ENCODE data around the gene PPM1M. TPM values are rescaled to one million over a fixed set of nuclear protein-coding genes. Genes with fewer than 3 reads are reported as not detected.
A peak's percentile ranks its signal among the peaks of the same experiment; 100 is the strongest.

PPM1M gene
- total and polyA plus RNA-seq, 2 experiments from 2014 or later: 10.7 to 13.1 TPM

- no peaks in the 10 kb centered on the region for H3K36me3 ChIP-seq
- DNase-seq (ENCODE audit: low read depth in 1 of 2, low spot score in 1 of 2): no peak
- H3K4me1 ChIP-seq (ENCODE audit: low read depth): peaks cover 33% of the 10 kb centered on the region
- H3K27me3 ChIP-seq: no peaks in the 10 kb centered on the region
- no peak for TF ChIP-seq CTCF (IDR thresholded peaks at IDR 0.05; ENCODE audit: low read depth, low read length)
- no peaks in the 10 kb centered on the region for H3K9me3 ChIP-seq (ENCODE audit: low read depth)
- no peak overlapping the region for H3K4me3 ChIP-seq
- H3K27ac ChIP-seq: no peak overlapping the region
These were observed 51.9 kb downstream of the PPM1M start for GRCh38 chr3:52297242-52298148.

GRCh38 chr3:52298149-52299098 is 52.9 kb downstream of the PPM1M start:
- Histone ChIP-seq H3K27me3 (no peaks in the 10 kb centered on the region), H3K36me3 (no peaks in the 10 kb centered on the region), H3K4me3 (peak overlapping the region; percentile 10), H3K4me1 (ENCODE audit: low read depth) (peaks cover 33% of the 10 kb centered on the region), H3K9me3 (ENCODE audit: low read depth) (no peaks in the 10 kb centered on the region), H3K27ac (peak overlapping the region; percentile 79)
- peak in 1 of 2 donors; percentile 51 for DNase-seq (ENCODE audit: low read depth in 1 of 2, low spot score in 1 of 2)
- TF ChIP-seq CTCF (IDR thresholded peaks at IDR 0.05; ENCODE audit: low read depth, low read length): peak; percentile 6

GRCh38 chr3:52299247-52299878 is 53.8 kb downstream of the PPM1M start:
- TF ChIP-seq CTCF (IDR thresholded peaks at IDR 0.05; ENCODE audit: low read depth, low read length): no peak
- no peaks in the 10 kb centered on the region for H3K27me3 ChIP-seq
- peaks cover 33% of the 10 kb centered on the region for H3K4me1 ChIP-seq (ENCODE audit: low read depth)
- peak overlapping the region; percentile 79 for H3K27ac ChIP-seq
- no peaks in the 10 kb centered on the region for H3K36me3 ChIP-seq
- no peak for DNase-seq (ENCODE audit: low read depth in 1 of 2, low spot score in 1 of 2)
- H3K9me3 ChIP-seq (ENCODE audit: low read depth): no peaks in the 10 kb centered on the region
- H3K4me3 ChIP-seq: peak overlapping the region; percentile 10

Other genes starting within 250 kb of the PPM1M start
- gene RPL29, start 249.9 kb upstream of the PPM1M start, total RNA-seq: 1,533 and 1,673 TPM in 2 replicates
- 844 and 941 TPM in 2 replicates for gene RPL29, start 249.9 kb upstream of the PPM1M start, polyA plus RNA-seq
- gene DUSP7, start 189.2 kb upstream of the PPM1M start, total RNA-seq: 32.2 and 39.5 TPM in 2 replicates
- gene DUSP7, start 189.2 kb upstream of the PPM1M start, polyA plus RNA-seq: 7.1 and 13.1 TPM in 2 replicates
- 6.0 and 12.4 TPM in 2 replicates for gene POC1A, start 91.3 kb upstream of the PPM1M start, total RNA-seq
- gene POC1A, start 91.3 kb upstream of the PPM1M start, polyA plus RNA-seq: 10.6 and 24.0 TPM in 2 replicates
- 68.7 and 80.2 TPM in 2 replicates for gene ALAS1, start 47.6 kb upstream of the PPM1M start, total RNA-seq
- 76.5 and 88.7 TPM in 2 replicates for gene ALAS1, start 47.6 kb upstream of the PPM1M start, polyA plus RNA-seq
- 0.15 TPM in 1 of 2 replicates, not detected in the other for gene TLR9, start 20.1 kb upstream of the PPM1M start, total RNA-seq
- 0.51 TPM in 1 of 2 replicates, not detected in the other for gene TLR9, start 20.1 kb upstream of the PPM1M start, polyA plus RNA-seq
- gene TWF2, start 6.6 kb upstream of the PPM1M start, total RNA-seq: 53.0 and 70.5 TPM in 2 replicates
- 42.3 and 43.6 TPM in 2 replicates for gene TWF2, start 6.6 kb upstream of the PPM1M start, polyA plus RNA-seq
- 30.7 and 36.6 TPM in 2 replicates for gene WDR82, start 32.9 kb downstream of the PPM1M start, total RNA-seq
- gene WDR82, start 32.9 kb downstream of the PPM1M start, polyA plus RNA-seq: 35.4 and 49.0 TPM in 2 replicates
- gene GLYCTK, start 42.1 kb downstream of the PPM1M start, total RNA-seq: 6.9 and 11.5 TPM in 2 replicates
- 1.2 and 8.6 TPM in 2 replicates for gene GLYCTK, start 42.1 kb downstream of the PPM1M start, polyA plus RNA-seq
- gene DNAH1, start 70.6 kb downstream of the PPM1M start, total RNA-seq: 3.2 and 3.6 TPM in 2 replicates
- gene DNAH1, start 70.6 kb downstream of the PPM1M start, polyA plus RNA-seq: 0.81 and 1.4 TPM in 2 replicates
- 100 and 115 TPM in 2 replicates for gene BAP1, start 164.2 kb downstream of the PPM1M start, total RNA-seq
- 63.7 and 67.9 TPM in 2 replicates for gene BAP1, start 164.2 kb downstream of the PPM1M start, polyA plus RNA-seq
- gene PHF7, start 164.9 kb downstream of the PPM1M start, total RNA-seq: 14.2 and 22.9 TPM in 2 replicates
- 24.3 and 47.8 TPM in 2 replicates for gene PHF7, start 164.9 kb downstream of the PPM1M start, polyA plus RNA-seq
- gene SEMA3G, start 199.3 kb downstream of the PPM1M start, total RNA-seq: 6.5 and 13.6 TPM in 2 replicates
- 3.2 and 3.4 TPM in 2 replicates for gene SEMA3G, start 199.3 kb downstream of the PPM1M start, polyA plus RNA-seq
- 1,875 and 4,623 TPM in 2 replicates for gene TNNC1, start 208.3 kb downstream of the PPM1M start, total RNA-seq
- 1,312 and 3,313 TPM in 2 replicates for gene TNNC1, start 208.3 kb downstream of the PPM1M start, polyA plus RNA-seq
- 131 and 205 TPM in 2 replicates for gene NISCH, start 209.8 kb downstream of the PPM1M start, total RNA-seq
- gene NISCH, start 209.8 kb downstream of the PPM1M start, polyA plus RNA-seq: 80.8 and 108 TPM in 2 replicates
- gene STAB1, start 249.6 kb downstream of the PPM1M start, total RNA-seq: 0.81 and 2.2 TPM in 2 replicates
- gene STAB1, start 249.6 kb downstream of the PPM1M start, polyA plus RNA-seq: 0.91 TPM in 1 of 2 replicates, not detected in the other